HG02885 (cell line): ENCODE data around the gene LRRC8E.
"Not testable (repeated sequence)": the region's sequence is repeated elsewhere in the genome, so short reads cannot be mapped to it uniquely, and the experiment has no call there.

Source experiments
- ATAC-seq: cut with Tn5 transposase; IDR thresholded peaks from one replicate; pipeline ENCODE4 v1.9.1; 2021; ENCODE audit warnings: mild to moderate bottlenecking; ENCODE audit not compliant: unreplicated experiment, poor library complexity

LRRC8E gene

GRCh38 chr19:7916103-7916954, 28.0 kb downstream of the LRRC8E start:
- ATAC-seq, result no peak

GRCh38 chr19:7916955-7917266, 28.6 kb downstream of the LRRC8E start:
- no peak for ATAC-seq

- no peak for ATAC-seq
These were observed 29.2 kb downstream of the LRRC8E start for GRCh38 chr19:7917267-7918061.

- not testable (repeated sequence) for ATAC-seq
These were observed 29.8 kb downstream of the LRRC8E start for GRCh38 chr19:7918062-7918614.

- no peak for ATAC-seq
These were observed 30.5 kb downstream of the LRRC8E start for GRCh38 chr19:7918615-7919421.

GRCh38 chr19:7919610-7920518, 31.6 kb downstream of the LRRC8E start, which contains the start of gene SNAPC2:
TSS of gene SNAPC2 (plus strand) at chr19:7920338. CDS start at chr19:7920367, 29 bp downstream.
- peak; percentile 59 for ATAC-seq

GRCh38 chr19:7920519-7921301, 32.4 kb downstream of the LRRC8E start:
- ATAC-seq, result peak; percentile 54

- no peak for ATAC-seq
These were observed 33.1 kb downstream of the LRRC8E start for GRCh38 chr19:7921302-7921966.

- no peak for ATAC-seq
These were observed 33.9 kb downstream of the LRRC8E start for GRCh38 chr19:7921967-7922835.

GRCh38 chr19:7922836-7923195, 34.5 kb downstream of the LRRC8E start:
- ATAC-seq, result no peak

GRCh38 chr19:7923295-7924191, 35.2 kb downstream of the LRRC8E start:
- ATAC-seq, result no peak

- ATAC-seq, result no peak
These were observed 35.9 kb downstream of the LRRC8E start for GRCh38 chr19:7924241-7924640.

GRCh38 chr19:7924651-7925170, 36.4 kb downstream of the LRRC8E start:
- ATAC-seq, result no peak

GRCh38 chr19:7925171-7925851, 37.0 kb downstream of the LRRC8E start:
- peak; percentile 28 for ATAC-seq

- ATAC-seq, result peak; percentile 50
These were observed 37.9 kb downstream of the LRRC8E start, which contains the start of gene CTXN1 for GRCh38 chr19:7926021-7926726. TSS of gene CTXN1 (minus strand) at chr19:7926135. CDS start at chr19:7925538, 597 bp downstream.
